OCI-LY7 (cell line): ENCODE measurements around the gene ZNF846. TPM values are rescaled to one million over a fixed set of nuclear protein-coding genes. Genes with fewer than 3 reads are reported as not detected.

Experiments
- BruUV-seq: library from RNA; stranded (reverse); fragments of 400-500 nt; replicated peaks from 2 replicates; lab custom pipeline; 2021; lab: Mats Ljungman, UMichigan
- CTCF ChIA-PET: fragments of 300-600 bp; sonication (Branson Sonifier 250); formaldehyde crosslinking; loops from one replicate; lab custom pipeline; 2022; ENCODE audit warnings: antibody characterized with exemption; ENCODE audit not compliant: unreplicated experiment; lab: Charles Lee
- POLR2A ChIA-PET: fragments of 300-600 bp; sonication (Branson Sonifier 250); formaldehyde crosslinking; loops from one replicate; lab custom pipeline; 2022; ENCODE audit warnings: antibody characterized with exemption; lab: Charles Lee
- DNase-seq: peaks from one replicate; pipeline ENCODE4 v3.0.0-alpha.2; 2015; ENCODE audit warnings: low spot score
- H2AFZ ChIP-seq: fragments of 200-600 bp; sonication (generic), shearing (Covaris generic); 2 replicates; pipeline ENCODE4 v1.6.1; 2014; ENCODE audit warnings: mild to moderate bottlenecking, antibody characterized with exemption, low read length, moderate library complexity
- H3K27ac ChIP-seq: fragments of 200-600 bp; sonication (generic); 2 replicates; pipeline ENCODE4 v1.5.1; 2014; ENCODE audit warnings: mixed run types, low read depth, mild to moderate bottlenecking, moderate library complexity, low read length, inconsistent platforms; ENCODE audit not compliant: poor library complexity, severe bottlenecking
- H3K36me3 ChIP-seq: fragments of 200-600 bp; sonication (generic); 2 replicates; pipeline ENCODE4 v1.6.1; 2014; ENCODE audit warnings: mild to moderate bottlenecking, antibody characterized with exemption, low read length, moderate library complexity, mixed read lengths; ENCODE audit not compliant: insufficient read depth
- H3K4me1 ChIP-seq: fragments of 200-600 bp; sonication (generic); 2 replicates; pipeline ENCODE4 v1.5.1; 2014; ENCODE audit warnings: mild to moderate bottlenecking, low read length; ENCODE audit not compliant: insufficient read depth, poor library complexity, severe bottlenecking
- H3K4me2 ChIP-seq: fragments of 200-600 bp; sonication (generic); 2 replicates; pipeline ENCODE4 v1.6.1; 2014; ENCODE audit warnings: mild to moderate bottlenecking, low read length
- H3K4me3 ChIP-seq: fragments of 200-600 bp; sonication (generic); 2 replicates; pipeline ENCODE4 v1.5.1; 2014; ENCODE audit warnings: mild to moderate bottlenecking, low read depth, low read length; ENCODE audit not compliant: poor library complexity, severe bottlenecking
- H3K79me2 ChIP-seq: fragments of 200-600 bp; sonication (generic); 2 replicates; pipeline ENCODE4 v1.6.1; 2016; ENCODE audit warnings: low read depth, mild to moderate bottlenecking, low read length, moderate library complexity, mixed read lengths; ENCODE audit not compliant: insufficient read depth
- H3K9me2 ChIP-seq: fragments of 200-600 bp; sonication (generic); 2 replicates; pipeline ENCODE4 v1.6.1; 2016; ENCODE audit warnings: mild to moderate bottlenecking, low read length, mixed read lengths; ENCODE audit not compliant: insufficient read depth
- H3K9me3 ChIP-seq: fragments of 200-600 bp; sonication (generic); 2 replicates; pipeline ENCODE4 v1.6.1; 2014; ENCODE audit warnings: mild to moderate bottlenecking, mixed run types, low read length, mixed read lengths
- H4K20me1 ChIP-seq: fragments of 200-600 bp; sonication (generic); 2 replicates; pipeline ENCODE4 v1.6.1; 2014; ENCODE audit warnings: mild to moderate bottlenecking, antibody characterized with exemption, low read length, moderate library complexity, mixed read lengths; ENCODE audit not compliant: insufficient read depth
- CTCF ChIP-seq: fragments of 200-600 bp; sonication (generic); conservative IDR thresholded peaks from 2 replicates; pipeline ENCODE4 v1.5.1; 2014; ENCODE audit warnings: mild to moderate bottlenecking, antibody characterized with exemption, low read length, moderate library complexity, mixed read lengths
- EZH2phosphoT487 ChIP-seq: fragments of 200-600 bp; sonication (generic); IDR thresholded peaks from 2 replicates; pipeline ENCODE4 v1.6.1; 2018; ENCODE audit warnings: low read depth, borderline replicate concordance, mild to moderate bottlenecking, mixed run types, antibody characterized with exemption, low read length, moderate library complexity, mixed read lengths
- intact Hi-C: fragments of 100-400 bp; cut with micrococcal nuclease; formaldehyde crosslinking; loops from one replicate; pipeline ENCODE4 v1.10.0; 2022; ENCODE audit not compliant: unreplicated experiment
- total RNA-seq, 2 experiments: library from RNA; depleted of rRNA in 1 of 2; stranded (reverse); fragments of >200 nt in 1 of 2; shearing (Covaris generic) in 1 of 2; gene quantifications; 2 replicates each; pipeline ENCODE4 v1.2.3, GENCODE V29; 2014 to 2022

The ZNF846 gene
- total RNA-seq, 2 experiments from 2014 or later, result 10.6 to 10.9 TPM

DNA sequence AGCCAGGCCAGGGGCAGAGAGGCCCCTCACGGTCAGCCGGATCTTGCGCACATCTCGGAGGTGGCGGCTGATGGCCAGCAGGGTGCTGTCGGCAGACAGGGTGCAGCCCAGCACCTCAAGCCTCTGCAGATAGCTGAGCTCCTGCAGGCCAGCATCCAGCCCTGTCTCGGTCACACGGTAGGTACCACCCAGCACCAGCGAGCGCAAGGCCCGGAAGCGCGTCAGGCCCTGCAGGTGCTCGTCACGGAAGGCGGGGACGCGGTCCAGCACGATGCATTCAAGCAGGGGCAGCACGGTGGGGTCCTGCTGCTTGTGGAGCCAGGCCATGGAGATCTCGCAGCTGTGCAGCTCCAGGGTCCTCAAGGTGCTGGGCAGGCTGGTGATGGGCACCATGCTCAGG, 42.6 kb upstream of the ZNF846 start:
- no peak for TF ChIP-seq EZH2phosphoT487
- TF ChIP-seq CTCF, result no peak
- no peak overlapping the region for H3K4me2 ChIP-seq
- H3K27ac ChIP-seq, result no peak overlapping the region
- H3K4me3 ChIP-seq, result no peak overlapping the region
- no peak overlapping the region for H2AFZ ChIP-seq
- H3K9me3 ChIP-seq, result peaks cover 13% of the 10 kb centered on the region
- H3K79me2 ChIP-seq, result peaks cover under 1% of the 10 kb centered on the region; the same call in 1 of the 2 replicates
- no TSS peak for BruUV-seq
- no peaks in the 10 kb centered on the region for H3K9me2 ChIP-seq
- H3K36me3 ChIP-seq, result peaks cover 86% of the 10 kb centered on the region
- ChIA-PET CTCF (interaction anchor here (1.0 kb wide), 1 partner anchor 15 kb away, joined by 6 read pairs; no protein-coding TSS in a partner anchor), POLR2A (interaction anchor here (0.6 kb wide), 1 partner anchor 360 kb away, joined by 5 read pairs; no protein-coding TSS in a partner anchor)
- no peaks in the 10 kb centered on the region for H3K4me1 ChIP-seq
- no peaks in the 10 kb centered on the region for H4K20me1 ChIP-seq
- no peak for DNase-seq
- intact Hi-C loops, result no loop called here

DNA sequence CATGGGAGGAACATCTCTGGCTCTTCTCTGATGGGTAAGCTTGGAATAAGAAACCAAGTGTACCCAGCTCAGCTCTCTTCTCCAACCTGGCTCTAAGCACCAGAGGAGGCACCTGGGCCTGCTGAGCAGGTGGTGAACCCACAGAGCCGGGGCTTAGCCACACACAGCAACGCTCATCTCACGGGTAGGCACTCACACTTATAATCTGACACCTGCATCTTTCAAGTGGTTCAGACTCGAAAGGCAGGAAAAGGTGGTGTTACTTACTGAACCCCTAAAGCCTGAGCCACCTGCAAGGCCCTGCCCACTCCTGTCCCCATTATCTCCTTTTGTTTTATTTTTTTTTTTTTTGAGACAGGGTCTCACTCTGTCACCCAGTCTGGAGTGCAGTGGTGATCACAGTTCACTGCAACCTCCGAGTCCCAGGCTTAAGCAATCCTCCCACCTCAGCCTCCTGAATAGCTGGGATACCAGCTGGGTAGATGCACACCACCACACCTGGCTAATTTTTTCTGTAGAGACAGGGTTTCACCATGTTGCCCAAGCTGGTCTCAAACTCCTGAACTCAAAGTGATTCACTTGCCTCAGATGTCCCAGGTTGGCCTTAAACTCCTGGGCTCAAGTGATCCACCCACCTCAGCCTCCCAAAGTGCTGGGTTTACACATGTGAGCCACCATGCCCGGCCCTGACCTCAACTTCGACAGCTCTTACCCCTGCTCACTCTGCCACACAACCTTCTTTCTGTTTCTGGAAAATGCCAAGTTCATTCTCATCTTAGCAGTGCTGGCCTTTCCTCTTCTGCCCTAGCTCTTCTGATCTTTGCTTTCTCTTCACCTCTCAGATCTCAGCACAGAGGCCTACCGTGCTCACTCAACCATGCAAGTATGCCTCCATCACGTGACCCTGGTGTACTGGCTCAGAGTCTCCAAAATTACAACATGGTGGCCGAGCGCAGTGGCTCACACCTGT, 40.6 kb upstream of the ZNF846 start:
- Histone ChIP-seq H3K79me2 (no peaks in the 10 kb centered on the region), H4K20me1 (no peaks in the 10 kb centered on the region), H3K36me3 (peaks cover 73% of the 10 kb centered on the region), H2AFZ (no peak overlapping the region), H3K27ac (no peak overlapping the region), H3K9me3 (no peaks in the 10 kb centered on the region), H3K9me2 (no peaks in the 10 kb centered on the region), H3K4me2 (no peak overlapping the region), H3K4me3 (no peak overlapping the region), H3K4me1 (no peaks in the 10 kb centered on the region)
- BruUV-seq, result no TSS peak
- ChIA-PET CTCF (no interaction called here), POLR2A (no interaction called here)
- intact Hi-C loops, result no loop called here
- DNase-seq, result no peak
- TF ChIP-seq CTCF, result no peak
- TF ChIP-seq EZH2phosphoT487, result no peak

GRCh38 chr19:9806803-9807202, 38.3 kb upstream of the ZNF846 start:
- no peak overlapping the region for H3K4me3 ChIP-seq
- CTCF ChIA-PET, result no interaction called here

More at GRCh38 chr19:9806803-9807202, 38.3 kb upstream of the ZNF846 start:
- H3K27ac ChIP-seq, result no peak overlapping the region
- H4K20me1 ChIP-seq, result no peaks in the 10 kb centered on the region
- H2AFZ ChIP-seq, result no peak overlapping the region
- H3K9me3 ChIP-seq, result no peaks in the 10 kb centered on the region
- no peaks in the 10 kb centered on the region for H3K9me2 ChIP-seq
- no peak for DNase-seq
- no TSS peak for BruUV-seq
- no peak overlapping the region for H3K4me2 ChIP-seq
- H3K79me2 ChIP-seq, result no peaks in the 10 kb centered on the region
- H3K4me1 ChIP-seq, result no peaks in the 10 kb centered on the region
- POLR2A ChIA-PET, result no interaction called here
- intact Hi-C loops, result no loop called here
- peaks cover 53% of the 10 kb centered on the region for H3K36me3 ChIP-seq
- TF ChIP-seq EZH2phosphoT487 (no peak), CTCF (no peak)
